ENCODE measurements around the gene NDUFB8. TPM values are rescaled to one million over a fixed set of nuclear protein-coding genes. Genes with fewer than 3 reads are reported as not detected.
A peak's percentile ranks its signal among the peaks of the same experiment; 100 is the strongest.

Gene NDUFB8
- total and polyA plus RNA-seq, 10 of the 15 experiments (the other 5 are each of a cell fraction or from before 2014, with no cell fraction given), result 180 to 572 (median 382) TPM

GRCh38 chr10:100508266-100508665 is 21.4 kb downstream of the NDUFB8 start:
- intact Hi-C loops (cut with micrococcal nuclease; ENCODE audit: unreplicated experiment), result loop anchor here (1.0 to 2.0 kb wide), 2 partner anchors 74 to 169 kb away; no protein-coding TSS in a partner anchor
- CTCF ChIA-PET, result interaction anchor here (0.6 to 4.6 kb wide), 22 partner anchors 8 to 462 kb away, joined by 3 to 40 read pairs (median 6); partner anchors contain the start of gene HIF1AN
- no peak overlapping the region for H3K4me3 ChIP-seq
- ATAC-seq (no peak), FAIRE-seq (no peak), DNase-seq (ENCODE audit: low read depth, low spot score) (no peak)
- no peak overlapping the region for H3K27ac ChIP-seq (ENCODE audit: control insufficient read depth, insufficient read depth)
- no peaks in the 10 kb centered on the region for H3K27me3 ChIP-seq (replicated peaks in 1 of 2; ENCODE audit: control insufficient read depth in 2 of 2, insufficient read depth in 2 of 2, low read length in 1 of 2)
- peaks cover 8% of the 10 kb centered on the region; the same call in 1 of the 2 replicates for H3K4me1 ChIP-seq (ENCODE audit: control insufficient read depth, insufficient read depth, low read length)
- no peak overlapping the region for H2AFZ ChIP-seq (ENCODE audit: control insufficient read depth, low read depth, low read length)
- SMC1A ChIA-PET (ENCODE audit: uncharacterized antibody, unreplicated experiment), result interaction anchor here (0.6 to 2.6 kb wide), 10 partner anchors 10 to 171 kb away, joined by 3 to 12 read pairs (median 5); no protein-coding TSS in a partner anchor
- 0 out of 2 replicates have a peak, but pooled peaks cover 3% of the 10 kb centered on the region for H4K20me1 ChIP-seq (ENCODE audit: control insufficient read depth, insufficient read depth)
- in situ Hi-C loops (cut with MboI), result loop anchor here (5.0 kb wide), 2 partner anchors 71 to 166 kb away; no protein-coding TSS in a partner anchor
- 0% methylated on average over 1 of the region's 1 CpG for WGBS (ENCODE audit: insufficient coverage, insufficient replicate concordance, low lambda C conversion rate, missing lambda C conversion rate)
- no TSS peak for BruUV-seq (replicated peaks)
- TF ChIP-seq POLR2A (IDR thresholded peaks at IDR 0.05; ENCODE audit: low read depth, low read length) (no peak), EGR1 (IDR thresholded peaks at IDR 0.05; ENCODE audit: borderline replicate concordance in 1 of 2, low read depth in 2 of 2, low read length in 2 of 2) (no peak), ESRRA (IDR thresholded peaks at IDR 0.05; ENCODE audit: low read length) (no peak), TCF7 (IDR thresholded peaks at IDR 0.05; ENCODE audit: borderline replicate concordance) (no peak), SRF (IDR thresholded peaks at IDR 0.05; ENCODE audit: low read depth in 2 of 2, low read length in 2 of 2) (no peak), JUND (IDR thresholded peaks at IDR 0.05; ENCODE audit: low read depth, low read length) (no peak), NFYB (IDR thresholded peaks at IDR 0.05; ENCODE audit: insufficient read depth, low read depth, low read length) (0 out of 2 replicates have a peak, but pooled peaks have one; percentile 0)
- TF ChIP-seq, protein P1, sequence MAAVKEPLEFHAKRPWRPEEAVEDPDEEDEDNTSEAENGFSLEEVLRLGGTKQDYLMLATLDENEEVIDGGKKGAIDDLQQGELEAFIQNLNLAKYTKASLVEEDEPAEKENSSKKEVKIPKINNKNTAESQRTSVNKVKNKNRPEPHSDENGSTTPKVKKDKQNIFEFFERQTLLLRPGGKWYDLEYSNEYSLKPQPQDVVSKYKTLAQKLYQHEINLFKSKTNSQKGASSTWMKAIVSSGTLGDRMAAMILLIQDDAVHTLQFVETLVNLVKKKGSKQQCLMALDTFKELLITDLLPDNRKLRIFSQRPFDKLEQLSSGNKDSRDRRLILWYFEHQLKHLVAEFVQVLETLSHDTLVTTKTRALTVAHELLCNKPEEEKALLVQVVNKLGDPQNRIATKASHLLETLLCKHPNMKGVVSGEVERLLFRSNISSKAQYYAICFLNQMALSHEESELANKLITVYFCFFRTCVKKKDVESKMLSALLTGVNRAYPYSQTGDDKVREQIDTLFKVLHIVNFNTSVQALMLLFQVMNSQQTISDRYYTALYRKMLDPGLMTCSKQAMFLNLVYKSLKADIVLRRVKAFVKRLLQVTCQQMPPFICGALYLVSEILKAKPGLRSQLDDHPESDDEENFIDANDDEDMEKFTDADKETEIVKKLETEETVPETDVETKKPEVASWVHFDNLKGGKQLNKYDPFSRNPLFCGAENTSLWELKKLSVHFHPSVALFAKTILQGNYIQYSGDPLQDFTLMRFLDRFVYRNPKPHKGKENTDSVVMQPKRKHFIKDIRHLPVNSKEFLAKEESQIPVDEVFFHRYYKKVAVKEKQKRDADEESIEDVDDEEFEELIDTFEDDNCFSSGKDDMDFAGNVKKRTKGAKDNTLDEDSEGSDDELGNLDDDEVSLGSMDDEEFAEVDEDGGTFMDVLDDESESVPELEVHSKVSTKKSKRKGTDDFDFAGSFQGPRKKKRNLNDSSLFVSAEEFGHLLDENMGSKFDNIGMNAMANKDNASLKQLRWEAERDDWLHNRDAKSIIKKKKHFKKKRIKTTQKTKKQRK (IDR thresholded peaks at IDR 0.05; ENCODE audit: low read depth, low read length), result no peak
- no peaks in the 10 kb centered on the region for H3K9me3 ChIP-seq (replicated peaks; ENCODE audit: control insufficient read depth, insufficient read depth, low read length)
- no peaks in the 10 kb centered on the region for H3K79me2 ChIP-seq (ENCODE audit: control insufficient read depth, insufficient read depth, low read length)
- POLR2A ChIA-PET, result interaction anchor here (0.5 kb wide), 1 partner anchor 490 kb away, joined by 7 read pairs; no protein-coding TSS in a partner anchor
- no peak overlapping the region for H3K9ac ChIP-seq (ENCODE audit: control insufficient read depth, insufficient read depth, low read length)
- no peak overlapping the region for H3K4me2 ChIP-seq (ENCODE audit: control insufficient read depth, insufficient read depth)
- RAD21 ChIA-PET (ENCODE audit: unreplicated experiment), result interaction anchor here (1.0 to 1.6 kb wide), 7 partner anchors 10 to 662 kb away, joined by 3 to 11 read pairs (median 5); no protein-coding TSS in a partner anchor
- H3K36me3 ChIP-seq (ENCODE audit: control insufficient read depth in 2 of 2, insufficient read depth in 2 of 2, low read length in 1 of 2), result peaks cover 0 to 11% of the 10 kb centered on the region in 2 experiments

Data from GM12878 (cell line).